K562 (cell line): Measurements from ENCODE around the gene NOL4L. TPM values are rescaled to one million over a fixed set of nuclear protein-coding genes. Genes with fewer than 3 reads are reported as not detected.

Experiments
- ARHGAP35 ChIP-seq: fragments of 450-650 bp; IDR thresholded peaks from 2 replicates; pipeline ENCODE4 v1.6.1; 2018; ENCODE audit not compliant: partially characterized antibody
- DIDO1 ChIP-seq: fragments of 450-650 bp; IDR thresholded peaks from 2 replicates; pipeline ENCODE4 v1.6.1; 2016; ENCODE audit warnings: low read depth, missing biosample characterization, missing genetic modification characterization
- E2F3 ChIP-seq: fragments of 250-450 bp; sonication (Bioruptor Pico); IDR thresholded peaks from 2 replicates; pipeline ENCODE4 v1.4.0; 2020; ENCODE audit warnings: mild to moderate bottlenecking
- FOSL1 ChIP-seq: fragments of 200-800 bp; sonication (Bioruptor generic); conservative IDR thresholded peaks from 2 replicates; pipeline ENCODE4 v1.6.1; 2016; ENCODE audit warnings: missing genetic modification characterization, missing compliant biosample characterization
- FOXK2 ChIP-seq, 2 experiments: fragments of 450-650 bp; IDR thresholded peaks in 1 of 2; conservative IDR thresholded peaks in 1 of 2; 2 replicates each; pipeline ENCODE4 v1.6.1; 2016; ENCODE audit warnings: low read depth in 2 of 2, mild to moderate bottlenecking in 1 of 2
- HBP1 ChIP-seq: fragments of 450-650 bp; formaldehyde crosslinking; IDR thresholded peaks from 2 replicates; pipeline ENCODE4 v1.4.0; 2022; ENCODE audit warnings: missing genetic modification characterization
- MNT ChIP-seq, 2 experiments: fragments of 450-650 bp; conservative IDR thresholded peaks; 2 replicates each; pipeline ENCODE4 v1.6.1; 2017; ENCODE audit warnings: mild to moderate bottlenecking in 2 of 2, moderate library complexity in 2 of 2
- NR2C1 ChIP-seq, 2 experiments: fragments of 450-650 bp; IDR thresholded peaks; 2 replicates each; pipeline ENCODE4 v1.6.1; 2017; ENCODE audit warnings: mild to moderate bottlenecking in 2 of 2, antibody characterized with exemption in 1 of 2, inconsistent platforms in 1 of 2, missing compliant biosample characterization in 1 of 2, missing genetic modification characterization in 1 of 2
- OTX1 ChIP-seq: fragments of 450-650 bp; formaldehyde crosslinking; IDR thresholded peaks from 2 replicates; pipeline ENCODE4 v1.4.0; 2022; ENCODE audit warnings: mild to moderate bottlenecking
- RBM15 ChIP-seq: fragments of 200-400 bp; formaldehyde crosslinking; IDR thresholded peaks from 2 replicates; pipeline ENCODE4 v1.6.1; 2018; ENCODE audit warnings: mild to moderate bottlenecking, low read length, moderate library complexity; ENCODE audit not compliant: insufficient read depth
- TRIM24 ChIP-seq, 2 experiments: fragments of 450-650 bp; IDR thresholded peaks; 2 replicates each; pipeline ENCODE4 v1.6.1; 2016
- ZBTB33 ChIP-seq: sonication (generic); formaldehyde crosslinking; IDR thresholded peaks from 2 replicates; pipeline ENCODE4 v1.8.1; 2023; ENCODE audit warnings: mild to moderate bottlenecking, missing genetic modification reagents
- ZNF655 ChIP-seq: fragments of 250-450 bp; sonication (Bioruptor Pico); IDR thresholded peaks from 2 replicates; pipeline ENCODE4 v1.5.0; 2021
- polyA plus RNA-seq, 8 experiments: library from polyadenylated mRNA; depleted of rRNA in 4 of 8; stranded (reverse) in 5 of 8; unstranded in 3 of 8; fragments of >200 nt; fragmentation: Nextera tagmentation in 2 of 8; fragmentation: Illumina TruSeq in 1 of 8; extraction: Ambion mirVana in 2 of 8; extraction: Trizol in 1 of 8; gene quantifications; 2 replicates each; pipeline versions ENCODE4 v1.2.1 to v1.2.3, GENCODE V29; 2011 to 2014; ENCODE audit warnings: inconsistent platforms in 1 of 8, missing spikeins in 1 of 8
- total RNA-seq, 7 experiments: library from RNA; depleted of rRNA in 6 of 7; stranded (reverse); fragments of >200 nt in 6 of 7; fragmentation: Illumina TruSeq in 2 of 7; extraction: Trizol in 2 of 7; gene quantifications; 2 replicates each; pipeline versions ENCODE4 v1.2.1 to v1.2.3, GENCODE V29; 2011 to 2021; ENCODE audit warnings: low replicate concordance in 1 of 7
- TF ChIP-seq, protein P1 (sequence below): fragments of 450-650 bp; IDR thresholded peaks from 2 replicates; pipeline ENCODE4 v1.6.1; 2017; ENCODE audit warnings: antibody characterized with exemption, mild to moderate bottlenecking

Gene NOL4L
- total and polyA plus RNA-seq, 9 of the 15 experiments (the other 6 are each of a cell fraction or from before 2014, with no cell fraction given) = 5.1 to 36.2 (median 13.6) TPM

DNA sequence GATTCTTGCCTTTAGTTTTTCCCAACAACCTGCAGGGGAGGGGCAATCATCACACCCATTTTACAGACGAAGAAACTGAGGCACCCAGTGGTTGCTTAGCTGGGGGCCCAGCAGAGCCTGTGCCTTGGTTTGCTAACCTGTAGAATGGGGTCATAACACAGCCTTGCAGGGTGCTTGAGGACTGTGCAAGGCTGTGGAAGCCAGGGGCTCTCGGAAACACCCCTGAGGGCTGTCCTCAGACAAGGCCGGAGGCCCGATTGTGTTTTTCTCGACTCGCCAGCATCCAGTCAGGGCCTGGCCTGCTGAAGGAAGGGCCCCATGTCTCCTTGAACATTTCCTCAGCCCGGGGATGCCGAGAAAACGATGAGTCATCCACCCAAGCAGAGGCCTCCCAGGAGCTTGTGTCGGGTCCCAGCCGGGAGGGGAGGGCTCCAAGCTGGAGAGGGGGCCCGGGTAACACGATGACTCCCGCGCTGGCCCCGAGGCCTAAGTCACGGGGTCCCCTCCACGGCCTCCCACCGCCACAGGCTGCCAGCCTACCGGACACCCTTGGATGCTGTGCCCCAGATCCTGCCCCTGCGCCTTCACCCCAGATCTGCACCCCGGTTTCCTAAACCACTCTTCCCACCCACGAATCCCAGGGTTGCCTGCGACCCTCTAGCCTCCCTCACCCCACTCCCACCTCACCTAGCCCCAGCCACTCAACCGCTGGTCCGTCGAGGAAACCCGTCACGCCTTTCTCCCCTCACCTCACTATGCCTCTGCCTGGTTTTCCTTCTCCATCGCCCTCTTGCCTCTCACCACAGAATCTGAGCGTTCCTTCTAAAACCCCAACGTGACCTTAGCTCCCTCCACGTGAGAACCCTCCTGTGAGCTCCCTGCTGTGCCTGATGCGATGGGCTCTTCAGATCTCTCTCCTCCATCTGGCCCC lies 10.6 kb downstream of the NOL4L start (continued):
- TF ChIP-seq TRIM24 (IDR thresholded peaks at IDR 0.05) = 0 out of 4 replicates have a peak, but pooled peaks of 1 of the 2 experiments have one; percentile 15
- peak; percentile 57 for TF ChIP-seq ARHGAP35
- peak in 1 of 2 experiments; percentile 26; a peak in 2 of 4 replicates for TF ChIP-seq MNT (conservative IDR thresholded peaks at IDR 0.05)
- TF ChIP-seq OTX1 (CRISPR knock-in tag) = 0 out of 2 replicates have a peak, but pooled peaks have one; percentile 20
- no peak for TF ChIP-seq NR2C1 (IDR thresholded peaks at IDR 0.05)
- 0 out of 2 replicates have a peak, but pooled peaks have one; percentile 25 for TF ChIP-seq NR2C1 (tag; IDR thresholded peaks at IDR 0.05)
- no peak for TF ChIP-seq DIDO1 (tag)
- no peak for TF ChIP-seq RBM15
- TF ChIP-seq, protein P1, sequence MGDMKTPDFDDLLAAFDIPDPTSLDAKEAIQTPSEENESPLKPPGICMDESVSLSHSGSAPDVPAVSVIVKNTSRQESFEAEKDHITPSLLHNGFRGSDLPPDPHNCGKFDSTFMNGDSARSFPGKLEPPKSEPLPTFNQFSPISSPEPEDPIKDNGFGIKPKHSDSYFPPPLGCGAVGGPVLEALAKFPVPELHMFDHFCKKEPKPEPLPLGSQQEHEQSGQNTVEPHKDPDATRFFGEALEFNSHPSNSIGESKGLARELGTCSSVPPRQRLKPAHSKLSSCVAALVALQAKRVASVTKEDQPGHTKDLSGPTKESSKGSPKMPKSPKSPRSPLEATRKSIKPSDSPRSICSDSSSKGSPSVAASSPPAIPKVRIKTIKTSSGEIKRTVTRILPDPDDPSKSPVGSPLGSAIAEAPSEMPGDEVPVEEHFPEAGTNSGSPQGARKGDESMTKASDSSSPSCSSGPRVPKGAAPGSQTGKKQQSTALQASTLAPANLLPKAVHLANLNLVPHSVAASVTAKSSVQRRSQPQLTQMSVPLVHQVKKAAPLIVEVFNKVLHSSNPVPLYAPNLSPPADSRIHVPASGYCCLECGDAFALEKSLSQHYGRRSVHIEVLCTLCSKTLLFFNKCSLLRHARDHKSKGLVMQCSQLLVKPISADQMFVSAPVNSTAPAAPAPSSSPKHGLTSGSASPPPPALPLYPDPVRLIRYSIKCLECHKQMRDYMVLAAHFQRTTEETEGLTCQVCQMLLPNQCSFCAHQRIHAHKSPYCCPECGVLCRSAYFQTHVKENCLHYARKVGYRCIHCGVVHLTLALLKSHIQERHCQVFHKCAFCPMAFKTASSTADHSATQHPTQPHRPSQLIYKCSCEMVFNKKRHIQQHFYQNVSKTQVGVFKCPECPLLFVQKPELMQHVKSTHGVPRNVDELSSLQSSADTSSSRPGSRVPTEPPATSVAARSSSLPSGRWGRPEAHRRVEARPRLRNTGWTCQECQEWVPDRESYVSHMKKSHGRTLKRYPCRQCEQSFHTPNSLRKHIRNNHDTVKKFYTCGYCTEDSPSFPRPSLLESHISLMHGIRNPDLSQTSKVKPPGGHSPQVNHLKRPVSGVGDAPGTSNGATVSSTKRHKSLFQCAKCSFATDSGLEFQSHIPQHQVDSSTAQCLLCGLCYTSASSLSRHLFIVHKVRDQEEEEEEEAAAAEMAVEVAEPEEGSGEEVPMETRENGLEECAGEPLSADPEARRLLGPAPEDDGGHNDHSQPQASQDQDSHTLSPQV = peak; percentile 82; the same call in 1 of the 2 replicates
- TF ChIP-seq FOSL1 (tag) = peak; percentile 94
- no peak for TF ChIP-seq ZNF655 (CRISPR knock-in tag)
- TF ChIP-seq E2F3 (CRISPR knock-in tag) = no peak
- 0 out of 2 replicates have a peak, but pooled peaks have one; percentile 7 for TF ChIP-seq HBP1
- TF ChIP-seq FOXK2 (conservative IDR thresholded peaks at IDR 0.05 in 1 of 2, IDR thresholded peaks at IDR 0.05 in 1 of 2; ENCODE audit: low read depth in 2 of 2) = 0 out of 4 replicates have a peak, but pooled peaks of 1 of the 2 experiments have one; percentile 25
- peak; percentile 56; the same call in 1 of the 2 replicates for TF ChIP-seq ZBTB33 (CRISPR knock-in tag)
